IMR-90 (cell line): Measurements from ENCODE around the gene PSMB5. TPM values are rescaled to one million over a fixed set of nuclear protein-coding genes. Genes with fewer than 3 reads are reported as not detected.

ENCODE experiments used
- ATAC-seq: fragments of 200-7000 bp; cut with Tn5 transposase; 2 replicates; pipeline ENCODE4 v1.9.1; 2020; ENCODE audit warnings: low read depth, mild to moderate bottlenecking, moderate library complexity
- BruUV-seq: library from RNA; stranded (reverse); fragments of 400-500 nt; replicated peaks from 2 replicates; lab custom pipeline; 2021; lab: Mats Ljungman, UMichigan
- CTCF ChIA-PET: fragments of 300-600 bp; formaldehyde crosslinking; extraction: SDS; loops from one replicate; lab custom pipeline; 2021; ENCODE audit warnings: antibody characterized with exemption; lab: Yijun Ruan, JAX
- POLR2A ChIA-PET: fragments of 300-600 bp; sonication (Branson Sonifier 250); formaldehyde crosslinking; loops from one replicate; lab custom pipeline; 2022; ENCODE audit warnings: antibody characterized with exemption; ENCODE audit not compliant: unreplicated experiment; lab: Charles Lee
- DNase-seq: peaks from one replicate; pipeline ENCODE4 v3.0.0; 2013
- H2AFZ ChIP-seq: replicated peaks from 2 replicates; pipeline ENCODE3; 2013; ENCODE audit warnings: low read length, mild to moderate bottlenecking; ENCODE audit not compliant: poor library complexity
- H2AK5ac ChIP-seq: 2 replicates; pipeline ENCODE4 v1.6.1; 2013; ENCODE audit warnings: low read depth, low read length, inconsistent platforms
- H2AK9ac ChIP-seq: replicated peaks from 2 replicates; pipeline ENCODE3; 2013; ENCODE audit warnings: mild to moderate bottlenecking, low read depth, low read length, moderate library complexity; ENCODE audit not compliant: poor library complexity
- H2BK120ac ChIP-seq: 2 replicates; pipeline ENCODE4 v1.6.1; 2013; ENCODE audit warnings: low read depth, low read length, inconsistent platforms
- H2BK15ac ChIP-seq: 3 replicates; pipeline ENCODE4 v1.6.1; 2013; ENCODE audit warnings: low read depth, low read length, inconsistent platforms
- H2BK20ac ChIP-seq: 2 replicates; pipeline ENCODE4 v1.6.1; 2013; ENCODE audit warnings: low read depth, mild to moderate bottlenecking, inconsistent platforms, low read length, moderate library complexity
- H2BK5ac ChIP-seq: 2 replicates; pipeline ENCODE4 v1.6.1; 2013; ENCODE audit warnings: mild to moderate bottlenecking, low read depth, low read length, inconsistent platforms; ENCODE audit not compliant: poor library complexity, severe bottlenecking
- H3K14ac ChIP-seq: replicated peaks from 2 replicates; pipeline ENCODE4 v1.6.1; 2013; ENCODE audit warnings: low read depth, low read length, inconsistent platforms
- H3K18ac ChIP-seq: 2 replicates; pipeline ENCODE4 v1.6.1; 2013; ENCODE audit warnings: low read depth, low read length, control low read depth
- H3K23ac ChIP-seq: 2 replicates; pipeline ENCODE4 v1.6.1; 2013; ENCODE audit warnings: low read depth, low read length, inconsistent platforms
- H3K27ac ChIP-seq: 2 replicates; pipeline ENCODE4 v1.5.1; 2013; ENCODE audit warnings: mild to moderate bottlenecking, control low read depth, low read length; ENCODE audit not compliant: insufficient read depth
- H3K27me3 ChIP-seq: 2 replicates; pipeline ENCODE4 v1.6.1; 2013; ENCODE audit warnings: low read length; ENCODE audit not compliant: control insufficient read depth, insufficient read depth
- H3K36me3 ChIP-seq: 2 replicates; pipeline ENCODE4 v1.6.1; 2013; ENCODE audit warnings: low read length, mixed read lengths; ENCODE audit not compliant: control insufficient read depth, insufficient read depth
- H3K4ac ChIP-seq: 2 replicates; pipeline ENCODE4 v1.6.1; 2013; ENCODE audit warnings: low read depth, low read length, inconsistent platforms
- H3K4me1 ChIP-seq: 2 replicates; pipeline ENCODE4 v1.6.1; 2013; ENCODE audit warnings: low read length, mixed read lengths; ENCODE audit not compliant: control insufficient read depth, insufficient read depth
- H3K4me2 ChIP-seq: 2 replicates; pipeline ENCODE4 v1.6.1; 2013; ENCODE audit warnings: low read depth, mild to moderate bottlenecking, control low read depth, low read length, moderate library complexity
- H3K4me3 ChIP-seq: 2 replicates; pipeline ENCODE4 v1.5.1; 2013; ENCODE audit warnings: low read depth, mild to moderate bottlenecking, control low read depth, low read length, moderate library complexity; ENCODE audit not compliant: insufficient read depth
- H3K56ac ChIP-seq: 2 replicates; pipeline ENCODE4 v1.6.1; 2013; ENCODE audit warnings: low read length, inconsistent platforms; ENCODE audit not compliant: insufficient read depth; ENCODE audit errors: extremely low read depth
- H3K79me1 ChIP-seq, 2 experiments: 2 replicates each; pipeline ENCODE4 v1.6.1; 2013; ENCODE audit warnings: low read length in 2 of 2, inconsistent platforms in 1 of 2, low read depth in 1 of 2
- H3K9ac ChIP-seq: 2 replicates; pipeline ENCODE4 v1.6.1; 2013; ENCODE audit warnings: low read depth, low read length, control low read depth
- H3K9me1 ChIP-seq: 2 replicates; pipeline ENCODE4 v1.6.1; 2013; ENCODE audit warnings: low read length, inconsistent platforms; ENCODE audit not compliant: insufficient read depth
- H3K9me3 ChIP-seq: 2 replicates; pipeline ENCODE4 v1.6.1; 2013; ENCODE audit warnings: low read length; ENCODE audit not compliant: control insufficient read depth, insufficient read depth
- H4K20me1 ChIP-seq: 2 replicates; pipeline ENCODE4 v1.6.1; 2013; ENCODE audit warnings: low read length, inconsistent platforms; ENCODE audit not compliant: insufficient read depth
- H4K5ac ChIP-seq: 2 replicates; pipeline ENCODE4 v1.6.1; 2013; ENCODE audit warnings: mild to moderate bottlenecking, low read depth, low read length, control low read depth
- H4K8ac ChIP-seq, 2 experiments: 2 replicates each; pipeline ENCODE4 v1.6.1; 2013; ENCODE audit warnings: low read depth in 2 of 2, low read length in 2 of 2, control low read depth in 1 of 2, inconsistent platforms in 1 of 2
- H4K91ac ChIP-seq: 2 replicates; pipeline ENCODE4 v1.6.1; 2013; ENCODE audit warnings: low read depth, low read length, inconsistent platforms; ENCODE audit not compliant: insufficient read depth
- BHLHE40 ChIP-seq: fragments of 150-350 bp; IDR thresholded peaks from 2 replicates; pipeline ENCODE4 v1.6.1; 2016; ENCODE audit warnings: mild to moderate bottlenecking, low read depth, low read length
- CEBPB ChIP-seq: IDR thresholded peaks from 2 replicates; pipeline ENCODE4 v1.6.1; 2012; ENCODE audit warnings: low read depth, low read length, improper control_type of control experiment
- CHD1 ChIP-seq: IDR thresholded peaks from 2 replicates; pipeline ENCODE4 v1.6.1; 2012; ENCODE audit warnings: low read depth, low read length, improper control_type of control experiment
- FOS ChIP-seq: fragments of 150-350 bp; IDR thresholded peaks from 2 replicates; pipeline ENCODE4 v1.6.1; 2016; ENCODE audit warnings: low read depth, low read length
- MAFK ChIP-seq: IDR thresholded peaks from 2 replicates; pipeline ENCODE4 v1.6.1; 2012; ENCODE audit warnings: low read depth, low read length, improper control_type of control experiment
- MXI1 ChIP-seq: IDR thresholded peaks from 2 replicates; pipeline ENCODE4 v1.6.1; 2012; ENCODE audit warnings: low read depth, mild to moderate bottlenecking, low read length, moderate library complexity, borderline replicate concordance
- NFE2L2 ChIP-seq: fragments of 150-350 bp; IDR thresholded peaks from 2 replicates; pipeline ENCODE4 v1.6.1; 2016; ENCODE audit warnings: low read depth, mild to moderate bottlenecking, low read length
- POLR2A ChIP-seq: IDR thresholded peaks from 2 replicates; pipeline ENCODE4 v1.6.1; 2012; ENCODE audit warnings: mild to moderate bottlenecking, low read depth, low read length
- RAD21 ChIP-seq: IDR thresholded peaks from 2 replicates; pipeline ENCODE4 v1.6.1; 2012; ENCODE audit warnings: low read length, improper control_type of control experiment
- RFX5 ChIP-seq: IDR thresholded peaks from 2 replicates; pipeline ENCODE4 v1.8.0; 2012; ENCODE audit warnings: low read depth, mild to moderate bottlenecking, low read length, moderate library complexity
- WGBS, 2 experiments: methylation state at CpG; one replicate each; pipeline versions ENCODE4 v1.1.5 to v1.1.7; 2013; ENCODE audit warnings: missing lambda C conversion rate in 2 of 2; ENCODE audit not compliant: insufficient read length in 1 of 2; ENCODE audit errors: extremely low coverage in 2 of 2; 5-methylcytosine and 5-hydroxymethylcytosine counted together
- dilution Hi-C: fragments of 300-500 bp; cut with HindIII; formaldehyde crosslinking; loops from one replicate; pipeline ENCODE4 v1.14.3; 2018; ENCODE audit warnings: low sequenced_read_pairs; ENCODE audit not compliant: unreplicated experiment
- in situ Hi-C: fragments of 300-500 bp; cut with MboI; formaldehyde crosslinking; loops from 3 replicates; pipeline ENCODE4 v1.14.3; 2019; ENCODE audit warnings: low sequenced_read_pairs, inconsistent platforms, mixed read lengths
- intact Hi-C: fragments of 100-400 bp; cut with micrococcal nuclease; formaldehyde crosslinking; loops from 2 replicates; pipeline ENCODE4 v1.10.0; 2022
- polyA plus RNA-seq, 3 experiments: library from polyadenylated mRNA; depleted of rRNA; stranded (reverse); fragments of >200 nt; gene quantifications; 2 replicates each; pipeline ENCODE4 v1.2.3, GENCODE V29; 2012; ENCODE audit warnings: low replicate concordance in 1 of 3
- total RNA-seq: library from RNA; depleted of rRNA; stranded (reverse); fragments of >200 nt; gene quantifications from 2 replicates; pipeline ENCODE4 v1.2.3, GENCODE V29; 2012
- TF ChIP-seq, protein P1 (sequence below): fragments of 150-350 bp; IDR thresholded peaks from 2 replicates; pipeline ENCODE4 v1.6.1; 2016; ENCODE audit warnings: low read depth, mild to moderate bottlenecking, low read length, moderate library complexity, borderline replicate concordance

Gene PSMB5
- total and polyA plus RNA-seq, 2 of the 4 experiments (the other 2 are of a cell fraction) = 310 to 321 TPM

DNA sequence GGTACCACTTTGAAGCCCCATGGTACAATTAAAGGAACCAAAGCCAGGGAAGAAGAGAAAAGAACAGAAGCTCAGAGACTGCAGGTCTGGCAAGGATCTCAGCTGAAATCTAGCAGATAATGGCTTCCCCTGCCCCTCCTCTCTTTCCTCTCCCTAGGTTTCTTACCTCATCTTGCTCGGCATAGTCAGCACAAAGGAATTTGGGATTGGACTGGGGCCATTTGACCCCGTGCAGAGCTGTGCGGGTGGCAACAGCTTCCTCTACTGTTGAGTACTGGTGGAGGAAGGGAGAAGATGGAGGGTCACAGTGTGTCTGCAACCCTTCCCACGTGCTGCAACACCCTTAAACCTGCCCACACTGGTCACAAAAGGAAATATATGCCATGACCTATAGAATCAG is 27.3 kb upstream of the PSMB5 start (continued):
- TF ChIP-seq BHLHE40 = peak; percentile 96
- peak; percentile 80 for TF ChIP-seq CEBPB

DNA sequence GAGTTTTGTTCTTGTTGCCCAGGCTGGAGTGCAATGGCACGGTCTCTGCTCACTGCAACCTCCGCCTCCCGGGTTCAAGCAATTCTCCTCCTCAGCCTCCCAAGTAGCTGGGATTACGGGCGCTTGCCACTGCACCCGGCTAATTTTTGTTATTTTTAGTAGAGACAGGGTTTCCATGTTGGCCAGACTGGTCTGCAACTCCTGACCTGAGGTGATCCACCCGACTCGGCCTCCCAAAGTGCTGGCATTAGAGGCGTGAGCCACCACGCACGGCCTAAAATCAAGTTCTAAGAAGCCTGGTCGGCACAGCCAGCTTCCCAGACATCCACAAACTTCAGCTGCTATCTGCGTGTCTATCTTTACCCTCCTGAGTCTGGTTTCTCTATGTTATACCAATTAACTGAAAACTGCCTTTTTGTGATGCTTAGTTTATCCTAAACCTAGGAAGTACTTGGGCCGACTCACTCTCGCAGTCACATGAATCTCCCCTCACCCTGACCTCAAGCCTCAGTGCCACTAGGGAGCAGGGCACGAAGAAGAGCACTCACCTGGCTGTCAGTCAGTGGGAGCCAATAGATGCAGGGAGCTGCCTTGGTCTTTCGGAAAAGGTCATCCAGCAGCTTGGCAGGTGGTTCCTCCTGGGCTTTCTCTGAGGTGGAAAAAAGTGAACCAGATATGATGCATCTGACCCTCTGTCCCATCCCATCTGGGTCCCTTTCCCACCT is 26.0 kb upstream of the PSMB5 start:
- no peaks in the 10 kb centered on the region for H3K27me3 ChIP-seq
- no peak overlapping the region for H3K18ac ChIP-seq
- H3K36me3 ChIP-seq = peaks cover 54% of the 10 kb centered on the region
- dilution Hi-C loops = no loop called here
- peak overlapping the region; percentile 25 for H2AFZ ChIP-seq
- WGBS, 2 experiments = 92% methylated on average over 7 of the region's 17 CpGs; no CpG with 5 or more reads in 1 of the 2 experiments
- DNase-seq (no peak), ATAC-seq (no peak)
- peaks cover 11 to 61% of the 10 kb centered on the region in 2 experiments for H3K79me1 ChIP-seq
- no peak overlapping the region; the same call in 1 of the 2 replicates for H3K9ac ChIP-seq
- peaks cover 21% of the 10 kb centered on the region for H4K20me1 ChIP-seq
- peak overlapping the region in 1 of 2 experiments; percentile 8; a peak in 1 of 4 replicates for H4K8ac ChIP-seq
- peak overlapping the region; percentile 87; the same call in 1 of the 2 replicates for H2AK5ac ChIP-seq
- H2BK5ac ChIP-seq = peak overlapping the region; percentile 69
- H3K27ac ChIP-seq = peak overlapping the region; percentile 76
- H2BK20ac ChIP-seq = no peak overlapping the region
- no peaks in the 10 kb centered on the region for H3K9me3 ChIP-seq
- no peak overlapping the region for H2AK9ac ChIP-seq
- H3K4me2 ChIP-seq = no peak overlapping the region
- TF ChIP-seq MAFK (no peak), NFE2L2 (no peak), CHD1 (no peak), POLR2A (no peak), CEBPB (no peak), FOS (no peak), BHLHE40 (no peak), RAD21 (no peak), MXI1 (no peak), RFX5 (no peak)
- TF ChIP-seq, protein P1, sequence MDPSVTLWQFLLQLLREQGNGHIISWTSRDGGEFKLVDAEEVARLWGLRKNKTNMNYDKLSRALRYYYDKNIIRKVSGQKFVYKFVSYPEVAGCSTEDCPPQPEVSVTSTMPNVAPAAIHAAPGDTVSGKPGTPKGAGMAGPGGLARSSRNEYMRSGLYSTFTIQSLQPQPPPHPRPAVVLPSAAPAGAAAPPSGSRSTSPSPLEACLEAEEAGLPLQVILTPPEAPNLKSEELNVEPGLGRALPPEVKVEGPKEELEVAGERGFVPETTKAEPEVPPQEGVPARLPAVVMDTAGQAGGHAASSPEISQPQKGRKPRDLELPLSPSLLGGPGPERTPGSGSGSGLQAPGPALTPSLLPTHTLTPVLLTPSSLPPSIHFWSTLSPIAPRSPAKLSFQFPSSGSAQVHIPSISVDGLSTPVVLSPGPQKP = no peak
- in situ Hi-C loops = loop anchor here (10.0 kb wide), 1 partner anchor 506 kb away; no protein-coding TSS in a partner anchor
- no peak overlapping the region for H2BK15ac ChIP-seq
- peak overlapping the region; percentile 40; the same call in 1 of the 2 replicates for H3K4ac ChIP-seq
- H4K5ac ChIP-seq = 0 out of 2 replicates have a peak overlapping the region, but pooled peaks have one; percentile 5
- CTCF ChIA-PET = interaction anchor here (0.7 to 2.2 kb wide), 4 partner anchors 8 to 75 kb away, joined by 3 to 10 read pairs (median 8); no protein-coding TSS in a partner anchor
- H3K4me1 ChIP-seq = peaks cover 17% of the 10 kb centered on the region
- peak overlapping the region; percentile 32; the same call in 1 of the 2 replicates for H4K91ac ChIP-seq
- peak overlapping the region; percentile 27; the same call in 1 of the 2 replicates for H2BK120ac ChIP-seq
- peak overlapping the region; percentile 38; the same call in 1 of the 2 replicates for H3K23ac ChIP-seq
- H3K56ac ChIP-seq = no peak overlapping the region
- 0 out of 2 replicates have a peak overlapping the region, but pooled peaks have one; percentile 39 for H3K14ac ChIP-seq
- no peak overlapping the region for H3K4me3 ChIP-seq
- intact Hi-C loops = no loop called here
- POLR2A ChIA-PET = no interaction called here
- H3K9me1 ChIP-seq = peaks cover 5% of the 10 kb centered on the region; the same call in 1 of the 2 replicates
- BruUV-seq = no TSS peak
